Breast epithelium (tissue), 3 donors: ENCODE data around the gene GRIK1.

Source experiments
- CTCF ChIP-seq, 3 donors: fragments of 450-650 bp; IDR thresholded peaks; one replicate each; pipeline ENCODE4 v1.5.1; 2016 to 2017; ENCODE audit warnings: antibody characterized with exemption in 3 of 3, mild to moderate bottlenecking in 3 of 3, moderate library complexity in 3 of 3
- POLR2A ChIP-seq: fragments of 450-650 bp; IDR thresholded peaks from one replicate; pipeline ENCODE4 v1.6.1; 2016; ENCODE audit warnings: antibody characterized with exemption, mild to moderate bottlenecking, moderate library complexity
- POLR2AphosphoS5 ChIP-seq, 3 donors: sonication (generic); formaldehyde crosslinking; IDR thresholded peaks; one replicate each; pipeline ENCODE4 v1.6.1; 2017; ENCODE audit warnings: antibody characterized with exemption in 3 of 3

GRCh38 chr21:29793712-29794111, 146.1 kb downstream of the GRIK1 start:
- TF ChIP-seq POLR2A (no peak), CTCF (IDR thresholded peaks at IDR 0.05) (no peak), POLR2AphosphoS5 (IDR thresholded peaks at IDR 0.05) (no peak)
